Ovary (tissue), 9 donors: ENCODE data around the gene SPAG4. TPM values are rescaled to one million over a fixed set of nuclear protein-coding genes. Genes with fewer than 3 reads are reported as not detected.

Source experiments
- DNase-seq, 5 donors: peaks; one replicate each; pipeline ENCODE4 v3.0.0-alpha.2; 2019 to 2020
- H3K27ac ChIP-seq, 2 donors: fragments of 200-600 bp; one replicate each; pipeline versions ENCODE4 v1.5.1 to v1.8.0; 2019 to 2022
- H3K27me3 ChIP-seq: fragments of 200-600 bp; one replicate; pipeline ENCODE4 v1.8.0; 2022
- H3K36me3 ChIP-seq: fragments of 200-600 bp; sonication (generic); one replicate; pipeline ENCODE4 v1.5.1; 2019
- H3K4me1 ChIP-seq: one replicate; pipeline ENCODE4 v1.8.1; 2013; ENCODE audit warnings: mild to moderate bottlenecking, moderate library complexity; ENCODE audit not compliant: insufficient read depth
- H3K4me3 ChIP-seq: fragments of 200-600 bp; sonication (generic); one replicate; pipeline ENCODE4 v1.5.1; 2017
- H3K9me3 ChIP-seq, 2 donors: fragments of 200-600 bp in 1 of 2; sonication (generic) in 1 of 2; one replicate each; pipeline versions ENCODE4 v1.5.1 to v1.8.1; 2013 to 2019; ENCODE audit warnings: mild to moderate bottlenecking in 1 of 2, moderate library complexity in 1 of 2
- EP300 ChIP-seq: sonication (generic); formaldehyde crosslinking; IDR thresholded peaks from one replicate; pipeline ENCODE4 v1.6.1; 2017; ENCODE audit warnings: antibody characterized with exemption
- POLR2A ChIP-seq: fragments of 450-650 bp; IDR thresholded peaks from one replicate; pipeline ENCODE4 v1.6.1; 2017; ENCODE audit warnings: antibody characterized with exemption, mild to moderate bottlenecking, moderate library complexity
- WGBS, 3 donors: extraction: QIAGEN DNeasy Blood & Tissue Kit in 1 of 3; methylation state at CpG; one replicate each; pipeline versions ENCODE4 v1.1.5 to v1.1.7; 2013 to 2017; 5-methylcytosine and 5-hydroxymethylcytosine counted together
- intact Hi-C, 4 donors: fragments of 100-400 bp; cut with DNase I; formaldehyde crosslinking; loops; one replicate each; pipeline versions ENCODE4 v1.11.0 to v1.15.1; 2022 to 2023
- polyA plus RNA-seq, 2 donors: library from polyadenylated mRNA; stranded (reverse); fragments of 200-250 nt in 1 of 2; fragments of 350-450 nt in 1 of 2; fragmentation: Illumina TruSeq in 1 of 2; extraction: RNeasy Lipid Tissue Mini Kit (QIAGEN cat#74804) in 1 of 2; gene quantifications; one replicate each; pipeline ENCODE4 v1.2.3, GENCODE V29; 2013 to 2014
- total RNA-seq, 7 donors: library from RNA; depleted of rRNA in 2 of 7; stranded (reverse); fragments of >200 nt in 2 of 7; fragmentation: NEBNext Ultra II Directional in 3 of 7; extraction: Animal tissue kit (Norgen Biotek cat#: 25700) in 3 of 7; gene quantifications; one replicate each; pipeline versions ENCODE4 v1.1.0 to v1.2.4, GENCODE V29; 2016 to 2023
- TF ChIP-seq, protein P1 (sequence below), 3 donors: fragments of 450-650 bp in 2 of 3; fragments of 200-600 bp in 1 of 3; IDR thresholded peaks; one replicate each; pipeline versions ENCODE4 v1.5.1 to v1.8.0; 2016 to 2022; ENCODE audit warnings: antibody characterized with exemption in 3 of 3, mild to moderate bottlenecking in 1 of 3
- donor health status: DM: no; HTN: no; CAD: no; lungs with moderate emphysema.
- donor health status: DM: no; HTN: no; CAD: no.
- donor health status: Bipolar disorder and iron deficiency.
- donor health status: DM: yes; HTN: yes; CAD: no.
- donor health status: DM: no; HTN: no; CAD: no.
- donor health status: DM: yes; HTN: yes; CAD: no.

The SPAG4 gene
- total and polyA plus RNA-seq, 9 donors = 1.00 to 12.8 (median 9.6) TPM

DNA sequence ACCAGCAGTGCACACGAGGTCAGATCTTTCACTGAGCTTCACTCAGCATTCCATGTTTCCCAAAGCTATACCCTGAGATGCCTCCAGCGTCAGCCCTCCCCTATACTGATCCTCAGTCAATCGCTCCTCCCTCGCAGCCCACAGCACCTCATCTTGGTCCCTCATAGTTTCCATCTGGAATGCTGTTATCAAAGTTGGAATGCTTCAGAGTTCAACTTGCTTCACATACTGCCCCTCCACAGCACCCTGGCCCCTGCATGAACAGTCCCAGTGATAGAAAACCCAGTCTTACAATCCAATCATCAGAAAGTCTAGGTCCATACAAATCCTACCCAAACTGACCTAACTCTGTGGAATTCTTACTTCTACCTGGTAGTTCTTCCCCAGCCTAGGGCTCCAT is 20.0 kb downstream of the SPAG4 start:
- H3K27me3 ChIP-seq = no peaks in the 10 kb centered on the region
- no peak for TF ChIP-seq POLR2A
- no peak for TF ChIP-seq EP300
- TF ChIP-seq, protein P1, sequence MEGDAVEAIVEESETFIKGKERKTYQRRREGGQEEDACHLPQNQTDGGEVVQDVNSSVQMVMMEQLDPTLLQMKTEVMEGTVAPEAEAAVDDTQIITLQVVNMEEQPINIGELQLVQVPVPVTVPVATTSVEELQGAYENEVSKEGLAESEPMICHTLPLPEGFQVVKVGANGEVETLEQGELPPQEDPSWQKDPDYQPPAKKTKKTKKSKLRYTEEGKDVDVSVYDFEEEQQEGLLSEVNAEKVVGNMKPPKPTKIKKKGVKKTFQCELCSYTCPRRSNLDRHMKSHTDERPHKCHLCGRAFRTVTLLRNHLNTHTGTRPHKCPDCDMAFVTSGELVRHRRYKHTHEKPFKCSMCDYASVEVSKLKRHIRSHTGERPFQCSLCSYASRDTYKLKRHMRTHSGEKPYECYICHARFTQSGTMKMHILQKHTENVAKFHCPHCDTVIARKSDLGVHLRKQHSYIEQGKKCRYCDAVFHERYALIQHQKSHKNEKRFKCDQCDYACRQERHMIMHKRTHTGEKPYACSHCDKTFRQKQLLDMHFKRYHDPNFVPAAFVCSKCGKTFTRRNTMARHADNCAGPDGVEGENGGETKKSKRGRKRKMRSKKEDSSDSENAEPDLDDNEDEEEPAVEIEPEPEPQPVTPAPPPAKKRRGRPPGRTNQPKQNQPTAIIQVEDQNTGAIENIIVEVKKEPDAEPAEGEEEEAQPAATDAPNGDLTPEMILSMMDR (IDR thresholded peaks at IDR 0.05) = no peak
- intact Hi-C loops = no loop called here
- no peak overlapping the region for H3K27ac ChIP-seq
- no peak for DNase-seq
- no peaks in the 10 kb centered on the region for H3K36me3 ChIP-seq
- peaks cover 7% of the 10 kb centered on the region for H3K4me1 ChIP-seq
- WGBS, 3 donors = 19 to 34% (median 21%) methylated on average over 4 of the region's 4 CpGs
- H3K9me3 ChIP-seq = no peaks in the 10 kb centered on the region
- no peak overlapping the region for H3K4me3 ChIP-seq

DNA sequence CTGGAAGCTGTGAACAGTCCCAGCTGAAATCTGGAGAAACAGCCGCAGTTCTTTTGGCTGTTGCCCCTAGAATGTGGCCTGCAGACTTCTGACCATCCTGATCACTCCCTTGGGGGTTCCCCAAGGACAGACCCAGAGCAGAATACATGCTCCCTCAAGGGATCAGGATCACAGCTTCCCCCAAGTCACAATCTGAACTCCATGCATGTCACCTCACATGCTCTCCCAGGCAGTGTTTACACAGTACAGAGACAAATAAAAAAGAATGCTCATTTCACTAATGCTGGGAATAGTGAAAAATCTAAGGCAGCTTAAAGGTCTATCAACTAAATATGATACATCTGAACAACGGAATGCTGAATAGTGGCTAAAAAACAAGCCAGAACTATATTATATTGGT is 20.5 kb downstream of the SPAG4 start:
- Histone ChIP-seq H3K36me3 (no peaks in the 10 kb centered on the region), H3K27me3 (no peaks in the 10 kb centered on the region), H3K27ac (no peak overlapping the region), H3K4me3 (no peak overlapping the region), H3K4me1 (peaks cover 7% of the 10 kb centered on the region), H3K9me3 (no peaks in the 10 kb centered on the region)
- TF ChIP-seq EP300 = no peak
- no peak for TF ChIP-seq POLR2A
- TF ChIP-seq, protein P1 (IDR thresholded peaks at IDR 0.05) = no peak
- DNase-seq = no peak
- 34 to 58% (median 35%) methylated on average over 2 of the region's 2 CpGs for WGBS, 3 donors
- intact Hi-C loops = no loop called here

DNA sequence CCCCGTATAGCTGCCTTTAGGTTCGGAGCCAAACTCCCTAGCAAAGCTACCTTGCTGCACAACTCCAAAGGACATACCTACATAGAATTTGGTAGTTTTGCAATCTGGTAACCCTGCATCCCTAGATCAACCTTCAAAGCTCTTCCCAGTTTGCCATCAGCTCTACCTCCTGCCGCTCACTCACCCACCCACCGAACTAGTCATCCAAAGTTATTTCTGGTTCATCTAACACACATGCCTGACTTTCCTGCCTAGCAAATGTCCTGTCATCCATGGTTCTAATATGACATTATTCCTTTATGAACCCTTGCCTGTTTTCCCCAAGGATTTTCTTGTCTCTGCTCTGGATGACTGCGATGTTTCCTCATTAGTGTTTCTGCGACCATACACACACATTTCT is 21.6 kb downstream of the SPAG4 start:
- Histone ChIP-seq H3K4me1 (peaks cover 7% of the 10 kb centered on the region), H3K27me3 (no peaks in the 10 kb centered on the region), H3K4me3 (no peak overlapping the region), H3K36me3 (no peaks in the 10 kb centered on the region), H3K9me3 (no peaks in the 10 kb centered on the region), H3K27ac (no peak overlapping the region)
- no peak for DNase-seq
- no peak for TF ChIP-seq POLR2A
- TF ChIP-seq, protein P1 (IDR thresholded peaks at IDR 0.05) = no peak
- no peak for TF ChIP-seq EP300
- intact Hi-C loops = no loop called here
- WGBS, 3 donors = 89 to 91% (median 90%) methylated on average over 6 of the region's 6 CpGs

DNA sequence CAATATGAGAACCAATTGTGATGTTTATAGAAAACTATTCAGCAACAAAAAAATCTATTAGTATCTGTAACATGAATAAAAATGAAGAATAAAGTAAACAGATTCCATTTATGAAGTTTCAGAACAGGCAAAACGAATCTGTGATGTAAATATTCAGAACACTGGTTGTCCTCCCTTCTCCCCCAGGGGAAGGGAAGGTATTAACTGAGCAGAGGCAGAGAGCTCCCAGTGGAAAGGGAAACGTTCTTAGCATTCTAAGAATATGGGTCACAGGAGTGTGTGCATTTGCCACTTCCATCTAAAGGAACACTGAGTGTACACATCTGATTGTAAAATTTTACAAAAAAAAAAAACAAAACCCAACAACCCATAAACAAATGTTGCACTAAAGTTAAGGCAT is 23.1 kb downstream of the SPAG4 start:
- DNase-seq = no peak
- H3K9me3 ChIP-seq = no peaks in the 10 kb centered on the region
- H3K27me3 ChIP-seq = no peaks in the 10 kb centered on the region
- H3K4me1 ChIP-seq = peaks cover 8% of the 10 kb centered on the region
- H3K36me3 ChIP-seq = no peaks in the 10 kb centered on the region
- intact Hi-C loops = no loop called here
- no peak overlapping the region for H3K27ac ChIP-seq
- 28 to 38% (median 29%) methylated on average over 2 of the region's 2 CpGs for WGBS, 3 donors
- TF ChIP-seq POLR2A (no peak), EP300 (no peak)
- TF ChIP-seq, protein P1 (IDR thresholded peaks at IDR 0.05) = no peak
- no peak overlapping the region for H3K4me3 ChIP-seq

- DNase-seq = no peak
- Histone ChIP-seq H3K27ac (no peak overlapping the region), H3K4me1 (peaks cover 7% of the 10 kb centered on the region), H3K9me3 (no peaks in the 10 kb centered on the region), H3K4me3 (no peak overlapping the region), H3K36me3 (no peaks in the 10 kb centered on the region), H3K27me3 (no peaks in the 10 kb centered on the region)
- TF ChIP-seq, protein P1 (IDR thresholded peaks at IDR 0.05) = no peak
- TF ChIP-seq EP300 (no peak), POLR2A (no peak)
- intact Hi-C loops = no loop called here
- WGBS, 3 donors = 59 to 76% (median 71%) methylated on average over 3 of the region's 3 CpGs
Measured at GRCh38 chr20:35640724-35641123, 25.1 kb downstream of the SPAG4 start.
